Measurements from ENCODE around the gene ZNF488. TPM values are rescaled to one million over a fixed set of nuclear protein-coding genes. Genes with fewer than 3 reads are reported as not detected.

The ZNF488 gene
- total RNA-seq, 2 donors from 2014 or later, result 0.53 to 1.2 TPM

- Mint-ChIP-seq H3K4me3 (no peak overlapping the region), H3K27ac (no peak overlapping the region), H3K9me3 (peaks cover 3% of the 10 kb centered on the region), H3K4me1 (no peaks in the 10 kb centered on the region), H3K27me3 (ENCODE audit: insufficient read depth) (peaks cover 5% of the 10 kb centered on the region), H3K36me3 (ENCODE audit: low read depth) (no peaks in the 10 kb centered on the region)
- no peak overlapping the region for H3K4me3 ChIP-seq (ENCODE audit: low read length)
- TF ChIP-seq CTCF (conservative IDR thresholded peaks at IDR 0.05), result no peak
- H3K4me1 ChIP-seq (ENCODE audit: control insufficient read depth, insufficient read depth, low read length), result no peaks in the 10 kb centered on the region
- no peak for DNase-seq
- no peak overlapping the region for H3K27ac ChIP-seq (ENCODE audit: low read depth, low read length)
- H3K9me3 ChIP-seq (ENCODE audit: control insufficient read depth, low read length), result no peaks in the 10 kb centered on the region
- H3K9ac ChIP-seq (ENCODE audit: extremely low read depth, low read length, poor library complexity, severe bottlenecking), result no peak overlapping the region
- no peaks in the 10 kb centered on the region for H3K36me3 ChIP-seq (ENCODE audit: control insufficient read depth, insufficient read depth, low read length)
- no peaks in the 10 kb centered on the region for H3K27me3 ChIP-seq (ENCODE audit: control insufficient read depth, insufficient read depth, low read length, poor library complexity, severe bottlenecking)
- 87 to 100% methylated on average over 3 of the region's 3 CpGs for WGBS, 2 experiments (ENCODE audit: insufficient coverage in 1 of 2, insufficient read length in 1 of 2)
Measured at GRCh38 chr10:47330366-47330765, 53.7 kb downstream of the ZNF488 start.

GRCh38 chr10:47329855-47330254 lies 54.2 kb downstream of the ZNF488 start:
- H3K27ac Mint-ChIP-seq, result no peak overlapping the region
- H3K27ac ChIP-seq (ENCODE audit: low read depth, low read length), result no peak overlapping the region
- no peaks in the 10 kb centered on the region for H3K36me3 ChIP-seq (ENCODE audit: control insufficient read depth, insufficient read depth, low read length)
- H3K27me3 Mint-ChIP-seq (ENCODE audit: insufficient read depth), result peaks cover 7% of the 10 kb centered on the region
- no peaks in the 10 kb centered on the region for H3K9me3 ChIP-seq (ENCODE audit: control insufficient read depth, low read length)
- no peaks in the 10 kb centered on the region for H3K27me3 ChIP-seq (ENCODE audit: control insufficient read depth, insufficient read depth, low read length, poor library complexity, severe bottlenecking)
- H3K9me3 Mint-ChIP-seq, result peaks cover 3% of the 10 kb centered on the region
- TF ChIP-seq CTCF (conservative IDR thresholded peaks at IDR 0.05), result no peak
- DNase-seq, result no peak
- H3K9ac ChIP-seq (ENCODE audit: extremely low read depth, low read length, poor library complexity, severe bottlenecking), result no peak overlapping the region
- H3K4me1 Mint-ChIP-seq, result no peaks in the 10 kb centered on the region
- no peak overlapping the region for H3K4me3 ChIP-seq (ENCODE audit: low read length)
- H3K4me3 Mint-ChIP-seq, result no peak overlapping the region
- 88 to 100% methylated on average over 1 to 4 of the region's 4 CpGs for WGBS, 2 experiments (ENCODE audit: insufficient coverage in 1 of 2, insufficient read length in 1 of 2)
- no peaks in the 10 kb centered on the region for H3K4me1 ChIP-seq (ENCODE audit: control insufficient read depth, insufficient read depth, low read length)
- no peaks in the 10 kb centered on the region for H3K36me3 Mint-ChIP-seq (ENCODE audit: low read depth)

GRCh38 chr10:47326927-47327330 lies 57.2 kb downstream of the ZNF488 start:
- no peaks in the 10 kb centered on the region for H3K27me3 ChIP-seq (ENCODE audit: control insufficient read depth, insufficient read depth, low read length, poor library complexity, severe bottlenecking)
- H3K4me1 ChIP-seq (ENCODE audit: control insufficient read depth, insufficient read depth, low read length), result no peaks in the 10 kb centered on the region
- H3K27ac ChIP-seq (ENCODE audit: low read depth, low read length), result no peak overlapping the region
- no peaks in the 10 kb centered on the region for H3K9me3 ChIP-seq (ENCODE audit: control insufficient read depth, low read length)
- Mint-ChIP-seq H3K27me3 (ENCODE audit: insufficient read depth) (peaks cover 2% of the 10 kb centered on the region), H3K4me1 (no peaks in the 10 kb centered on the region), H3K4me3 (no peak overlapping the region), H3K27ac (no peak overlapping the region), H3K9me3 (peaks cover 3% of the 10 kb centered on the region), H3K36me3 (ENCODE audit: low read depth) (no peaks in the 10 kb centered on the region)
- H3K36me3 ChIP-seq (ENCODE audit: control insufficient read depth, insufficient read depth, low read length), result no peaks in the 10 kb centered on the region
- no peak overlapping the region for H3K4me3 ChIP-seq (ENCODE audit: low read length)
- TF ChIP-seq CTCF (conservative IDR thresholded peaks at IDR 0.05), result no peak
- DNase-seq, result no peak
- 89 to 93% methylated on average over 7 to 11 of the region's 11 CpGs for WGBS, 2 experiments (ENCODE audit: insufficient coverage in 1 of 2, insufficient read length in 1 of 2)
- no peak overlapping the region for H3K9ac ChIP-seq (ENCODE audit: extremely low read depth, low read length, poor library complexity, severe bottlenecking)

All from endodermal cell (in vitro differentiated cells).